ENCODE data around the gene LBR. TPM values are rescaled to one million over a fixed set of nuclear protein-coding genes. Genes with fewer than 3 reads are reported as not detected.
A peak's percentile ranks its signal among the peaks of the same experiment; 100 is the strongest.

Gene LBR
- total RNA-seq, 3 donors from 2014 or later, result 87.9 to 161 (median 123) TPM

DNA sequence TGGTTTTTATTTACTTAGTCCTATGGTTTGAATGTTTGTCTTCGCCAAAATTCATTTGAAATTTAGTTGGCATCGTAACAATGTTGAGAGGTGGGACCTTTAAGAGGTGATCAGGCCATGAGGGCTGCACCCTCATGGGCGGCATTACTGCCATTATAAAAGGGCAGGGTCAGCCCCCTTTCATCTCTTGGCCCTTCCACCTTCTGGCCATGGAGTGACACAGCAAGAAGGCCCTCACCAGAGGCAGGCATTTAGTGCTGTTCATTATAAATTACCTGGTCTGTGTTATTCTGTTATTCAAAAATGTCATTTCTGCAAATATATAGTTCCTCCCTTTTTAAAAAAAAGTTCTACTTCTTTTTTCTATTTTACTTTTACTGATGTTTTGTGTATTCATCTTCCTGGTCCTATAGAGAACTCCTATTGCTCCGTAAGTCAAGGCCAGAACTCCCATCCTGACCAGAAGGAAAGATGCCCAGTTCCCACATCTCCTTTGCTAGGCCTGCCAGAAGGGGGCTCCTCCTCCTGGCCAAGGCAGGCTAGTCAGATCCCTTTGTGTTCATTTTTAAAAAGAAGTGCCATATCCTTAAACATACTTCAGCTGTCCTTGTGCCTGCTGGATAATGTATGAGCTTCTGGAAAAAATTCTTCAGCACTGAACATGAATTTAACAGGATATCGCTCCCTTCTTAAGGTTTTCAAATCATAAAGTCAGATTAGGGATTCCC lies 10.0 kb upstream of the LBR start:
- Histone ChIP-seq H3K4me1 (ENCODE audit: low read depth) (peaks cover 39% of the 10 kb centered on the region), H3K9me3 (no peaks in the 10 kb centered on the region), H3K36me3 (ENCODE audit: low read depth) (no peaks in the 10 kb centered on the region), H3K4me3 (no peak overlapping the region)
- TF ChIP-seq, protein P1, sequence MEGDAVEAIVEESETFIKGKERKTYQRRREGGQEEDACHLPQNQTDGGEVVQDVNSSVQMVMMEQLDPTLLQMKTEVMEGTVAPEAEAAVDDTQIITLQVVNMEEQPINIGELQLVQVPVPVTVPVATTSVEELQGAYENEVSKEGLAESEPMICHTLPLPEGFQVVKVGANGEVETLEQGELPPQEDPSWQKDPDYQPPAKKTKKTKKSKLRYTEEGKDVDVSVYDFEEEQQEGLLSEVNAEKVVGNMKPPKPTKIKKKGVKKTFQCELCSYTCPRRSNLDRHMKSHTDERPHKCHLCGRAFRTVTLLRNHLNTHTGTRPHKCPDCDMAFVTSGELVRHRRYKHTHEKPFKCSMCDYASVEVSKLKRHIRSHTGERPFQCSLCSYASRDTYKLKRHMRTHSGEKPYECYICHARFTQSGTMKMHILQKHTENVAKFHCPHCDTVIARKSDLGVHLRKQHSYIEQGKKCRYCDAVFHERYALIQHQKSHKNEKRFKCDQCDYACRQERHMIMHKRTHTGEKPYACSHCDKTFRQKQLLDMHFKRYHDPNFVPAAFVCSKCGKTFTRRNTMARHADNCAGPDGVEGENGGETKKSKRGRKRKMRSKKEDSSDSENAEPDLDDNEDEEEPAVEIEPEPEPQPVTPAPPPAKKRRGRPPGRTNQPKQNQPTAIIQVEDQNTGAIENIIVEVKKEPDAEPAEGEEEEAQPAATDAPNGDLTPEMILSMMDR (IDR thresholded peaks at IDR 0.05), result no peak
- intact Hi-C loops (cut with DNase I, micrococcal nuclease), result no loop called here
- DNase-seq (peak in 1 of 3 donors; percentile 48), ATAC-seq (no peak)

DNA sequence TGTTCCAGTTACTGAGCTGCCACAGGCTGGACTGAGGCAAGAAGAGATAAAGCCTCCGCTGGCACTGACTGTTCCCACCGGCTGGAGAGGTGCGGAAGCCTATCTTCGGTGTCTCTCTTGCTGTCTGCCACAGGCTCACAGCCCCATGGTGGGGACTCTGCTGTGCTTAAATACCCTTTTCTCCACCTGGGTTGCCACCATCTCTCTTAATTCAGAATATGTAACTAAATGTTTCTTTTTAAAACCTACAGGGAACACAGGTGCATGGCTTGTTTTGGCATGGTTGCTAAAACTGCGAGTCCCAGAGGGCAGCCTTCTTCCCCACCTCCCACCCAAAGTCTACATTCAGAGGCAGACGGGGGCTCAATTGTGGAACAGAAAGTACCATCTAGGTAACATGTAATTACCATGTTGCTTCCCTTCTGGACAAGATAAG lies 8.1 kb upstream of the LBR start:
- TF ChIP-seq, protein P1 (IDR thresholded peaks at IDR 0.05), result no peak
- no peak overlapping the region for H3K4me3 ChIP-seq
- intact Hi-C loops (cut with DNase I, micrococcal nuclease), result no loop called here
- DNase-seq (no peak), ATAC-seq (no peak)
- H3K4me1 ChIP-seq (ENCODE audit: low read depth), result peaks cover 28% of the 10 kb centered on the region
- no peaks in the 10 kb centered on the region for H3K9me3 ChIP-seq
- no peaks in the 10 kb centered on the region for H3K36me3 ChIP-seq (ENCODE audit: low read depth)

- TF ChIP-seq, protein P1 (IDR thresholded peaks at IDR 0.05), result no peak
- no peak overlapping the region for H3K4me3 ChIP-seq
- intact Hi-C loops (cut with DNase I, micrococcal nuclease), result no loop called here
- H3K9me3 ChIP-seq, result no peaks in the 10 kb centered on the region
- H3K4me1 ChIP-seq (ENCODE audit: low read depth), result peaks cover 23% of the 10 kb centered on the region
- ATAC-seq (no peak), DNase-seq (no peak)
- H3K36me3 ChIP-seq (ENCODE audit: low read depth), result no peaks in the 10 kb centered on the region
These were observed 7.6 kb upstream of the LBR start for GRCh38 chr1:225435487-225435886.

DNA sequence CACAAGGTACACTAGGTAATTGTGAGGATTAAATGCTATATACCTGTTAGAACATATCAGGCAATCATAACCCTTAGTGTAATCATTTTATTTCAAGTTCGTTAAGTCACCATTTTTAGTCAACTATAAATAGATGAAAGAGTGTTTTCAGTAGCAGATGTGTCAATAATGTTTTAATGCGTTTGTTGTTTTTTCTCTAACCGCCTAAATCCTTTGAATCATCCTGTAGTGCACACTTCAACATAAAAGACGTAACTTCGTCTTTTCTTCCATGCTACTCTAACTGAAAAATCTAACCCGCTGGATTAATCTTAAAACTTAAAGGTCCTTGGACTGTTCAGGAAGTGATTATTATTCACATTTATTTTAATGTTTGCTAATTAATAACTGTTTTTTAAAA lies 7.2 kb upstream of the LBR start:
- TF ChIP-seq, protein P1 (IDR thresholded peaks at IDR 0.05), result no peak
- DNase-seq (no peak), ATAC-seq (no peak)
- no peak overlapping the region for H3K4me3 ChIP-seq
- H3K36me3 ChIP-seq (ENCODE audit: low read depth), result no peaks in the 10 kb centered on the region
- no peaks in the 10 kb centered on the region for H3K9me3 ChIP-seq
- intact Hi-C loops (cut with DNase I, micrococcal nuclease), result no loop called here
- H3K4me1 ChIP-seq (ENCODE audit: low read depth), result peaks cover 19% of the 10 kb centered on the region

DNA sequence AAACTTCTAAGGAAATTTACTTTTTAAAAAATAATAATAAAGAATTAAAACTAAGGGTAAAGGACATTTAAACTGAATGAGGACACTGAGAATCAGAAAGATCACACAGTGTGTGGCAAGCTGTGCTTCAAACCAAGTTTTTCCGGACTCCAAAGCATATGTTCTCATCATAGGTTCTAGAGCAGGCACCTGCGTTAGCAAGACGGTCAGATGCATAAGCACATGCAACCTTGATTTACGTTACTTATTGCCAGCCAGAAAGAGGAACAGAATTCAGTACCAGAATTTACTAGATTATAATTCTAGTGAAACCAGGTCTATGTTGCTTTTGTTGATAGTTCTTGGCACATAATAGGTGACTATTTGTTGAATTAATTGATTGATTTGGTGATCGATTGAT lies 6.2 kb upstream of the LBR start:
- Histone ChIP-seq H3K36me3 (ENCODE audit: low read depth) (no peaks in the 10 kb centered on the region), H3K4me3 (no peak overlapping the region), H3K4me1 (ENCODE audit: low read depth) (peaks cover 10% of the 10 kb centered on the region), H3K9me3 (no peaks in the 10 kb centered on the region)
- DNase-seq (no peak), ATAC-seq (no peak)
- TF ChIP-seq, protein P1 (IDR thresholded peaks at IDR 0.05), result no peak
- intact Hi-C loops (cut with DNase I, micrococcal nuclease), result no loop called here

Measured in mucosa of descending colon (tissue), 3 donors.